Tibial nerve (tissue), 4 donors: ENCODE data around the gene NHLRC4. TPM values are rescaled to one million over a fixed set of nuclear protein-coding genes. Genes with fewer than 3 reads are reported as not detected.

ENCODE experiments used
- DNase-seq, 2 donors: peaks; one replicate each; pipeline ENCODE4 v3.0.0-alpha.2; 2019; ENCODE audit warnings: low spot score in 2 of 2
- H3K27ac ChIP-seq, 4 donors: fragments of 200-600 bp; sonication (generic) in 3 of 4; one replicate each; pipeline ENCODE4 v1.5.1; 2017 to 2019; ENCODE audit warnings: mild to moderate bottlenecking in 1 of 4
- H3K27me3 ChIP-seq, 2 donors: fragments of 200-600 bp; sonication (generic) in 1 of 2; one replicate each; pipeline versions ENCODE4 v1.5.1 to v1.6.0; 2017 to 2019
- H3K36me3 ChIP-seq, 3 donors: fragments of 200-600 bp; sonication (generic); one replicate each; pipeline ENCODE4 v1.5.1; 2018 to 2019
- H3K4me1 ChIP-seq, 4 donors: fragments of 200-600 bp; sonication (generic) in 3 of 4; one replicate each; pipeline ENCODE4 v1.5.1; 2017 to 2019
- H3K4me3 ChIP-seq, 4 donors: fragments of 200-600 bp; sonication (generic) in 3 of 4; one replicate each; pipeline ENCODE4 v1.5.1; 2017 to 2019; ENCODE audit warnings: mild to moderate bottlenecking in 1 of 4, moderate library complexity in 1 of 4
- H3K9me3 ChIP-seq, 4 donors: fragments of 200-600 bp; sonication (generic) in 3 of 4; one replicate each; pipeline ENCODE4 v1.5.1; 2017 to 2019
- CTCF ChIP-seq, 5 experiments: fragments of 200-600 bp in 3 of 5; fragments of 450-650 bp in 2 of 5; sonication (generic) in 3 of 5; IDR thresholded peaks; one replicate each; pipeline ENCODE4 v1.5.1; 2016 to 2019; ENCODE audit warnings: antibody characterized with exemption in 5 of 5, mild to moderate bottlenecking in 3 of 5, moderate library complexity in 2 of 5
- EP300 ChIP-seq, 2 donors: sonication (generic); formaldehyde crosslinking; IDR thresholded peaks; one replicate each; pipeline ENCODE4 v1.6.1; 2017; ENCODE audit warnings: antibody characterized with exemption in 2 of 2, mild to moderate bottlenecking in 1 of 2
- POLR2A ChIP-seq, 2 donors: fragments of 450-650 bp; IDR thresholded peaks; one replicate each; pipeline ENCODE4 v1.6.1; 2017; ENCODE audit warnings: antibody characterized with exemption in 2 of 2, mild to moderate bottlenecking in 2 of 2, moderate library complexity in 2 of 2
- WGBS, 2 donors: methylation state at CpG; one replicate each; pipeline ENCODE4 v1.1.5; 2018; 5-methylcytosine and 5-hydroxymethylcytosine counted together
- total RNA-seq, 4 donors: library from RNA; depleted of rRNA; stranded (reverse); fragments of >200 nt; gene quantifications; one replicate each; pipeline ENCODE4 v1.1.0, GENCODE V29; 2016

Gene NHLRC4
- total RNA-seq, 4 donors from 2014 or later: 0.98 to 5.2 (median 1.9) TPM

DNA sequence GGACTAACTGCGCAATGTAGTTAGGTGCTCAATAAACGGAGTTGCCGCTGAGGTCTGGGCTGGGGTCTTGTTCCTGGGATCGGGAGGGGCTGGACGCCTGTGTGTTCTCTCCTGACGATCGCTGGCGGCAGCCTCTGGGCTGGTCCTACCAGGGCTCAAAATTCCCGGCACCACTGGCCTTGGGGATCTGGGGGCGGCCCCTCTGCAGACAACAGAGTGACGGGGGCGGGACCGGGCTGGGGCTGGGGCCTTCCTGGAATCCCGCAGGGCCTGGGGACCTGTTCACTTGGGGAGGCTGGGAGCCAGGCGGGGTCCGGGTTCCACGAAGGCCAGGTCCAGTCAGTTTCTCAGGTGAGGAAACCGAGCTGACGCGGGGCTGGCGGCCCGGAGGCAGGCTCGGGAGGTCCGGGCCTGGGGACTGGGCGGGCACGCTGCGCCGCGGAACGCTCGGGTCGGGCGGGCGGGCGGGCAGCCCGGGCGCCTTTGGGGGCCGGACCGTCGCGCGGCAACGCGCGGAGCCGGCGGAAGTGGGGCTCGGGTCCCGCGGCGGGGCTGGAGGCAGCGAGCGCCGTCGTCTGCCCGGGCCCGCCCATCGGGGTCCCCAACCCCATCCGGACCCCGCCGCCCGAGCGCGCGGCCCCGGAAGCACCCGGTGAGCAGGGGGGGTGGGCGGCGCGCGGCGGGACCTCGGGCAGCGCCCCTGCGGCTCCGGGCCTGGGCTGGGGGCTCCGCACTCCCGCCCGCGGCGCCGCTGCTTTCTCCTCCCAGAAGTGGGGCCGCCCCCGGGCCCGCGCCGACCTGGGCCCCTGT is 2.8 kb downstream of the NHLRC4 start, which contains the start of gene PIGQ:
Gene PIGQ (plus strand): TSS at position 524 of the 810 bp plus-strand sequence. CDS start 4,107 bp downstream, outside the sequence.
- WGBS, 2 donors: 6% methylated on average over 13 to 14 of the region's 87 CpGs
- peak within 1 kb of the TSS; percentile 35 to 88 (median 83) for H3K27ac ChIP-seq
- DNase-seq: peak in 1 of 2 donors; percentile 46
- H3K9me3 ChIP-seq: no peaks in the 10 kb centered on the region
- peak within 1 kb of the TSS; percentile 52 to 90 (median 70) for H3K4me3 ChIP-seq
- peaks cover 0 to 24% (median 0%) of the 10 kb centered on the region in 3 donors for H3K36me3 ChIP-seq
- no peaks in the 10 kb centered on the region for H3K27me3 ChIP-seq
- peaks cover 0 to 68% (median 28%) of the 10 kb centered on the region in 4 donors for H3K4me1 ChIP-seq
- no peak for TF ChIP-seq EP300 (IDR thresholded peaks at IDR 0.05)
- TF ChIP-seq CTCF (IDR thresholded peaks at IDR 0.05): no peak
- TF ChIP-seq POLR2A (IDR thresholded peaks at IDR 0.05): no peak

- H3K27ac ChIP-seq: no peak overlapping the region
- H3K4me3 ChIP-seq: no peak overlapping the region
- H3K9me3 ChIP-seq: no peaks in the 10 kb centered on the region
- no peak for DNase-seq
- H3K27me3 ChIP-seq: no peaks in the 10 kb centered on the region
- WGBS, 2 donors: 57 to 70% methylated on average over 17 to 24 of the region's 27 CpGs
- peaks cover 0 to 35% (median 10%) of the 10 kb centered on the region in 4 donors for H3K4me1 ChIP-seq
- no peak for TF ChIP-seq CTCF (IDR thresholded peaks at IDR 0.05)
- TF ChIP-seq EP300 (IDR thresholded peaks at IDR 0.05): no peak
- no peak for TF ChIP-seq POLR2A (IDR thresholded peaks at IDR 0.05)
- peaks cover 0 to 52% (median 0%) of the 10 kb centered on the region in 3 donors for H3K36me3 ChIP-seq
These were observed 6.3 kb downstream of the NHLRC4 start for GRCh38 chr16:572865-573650.

DNA sequence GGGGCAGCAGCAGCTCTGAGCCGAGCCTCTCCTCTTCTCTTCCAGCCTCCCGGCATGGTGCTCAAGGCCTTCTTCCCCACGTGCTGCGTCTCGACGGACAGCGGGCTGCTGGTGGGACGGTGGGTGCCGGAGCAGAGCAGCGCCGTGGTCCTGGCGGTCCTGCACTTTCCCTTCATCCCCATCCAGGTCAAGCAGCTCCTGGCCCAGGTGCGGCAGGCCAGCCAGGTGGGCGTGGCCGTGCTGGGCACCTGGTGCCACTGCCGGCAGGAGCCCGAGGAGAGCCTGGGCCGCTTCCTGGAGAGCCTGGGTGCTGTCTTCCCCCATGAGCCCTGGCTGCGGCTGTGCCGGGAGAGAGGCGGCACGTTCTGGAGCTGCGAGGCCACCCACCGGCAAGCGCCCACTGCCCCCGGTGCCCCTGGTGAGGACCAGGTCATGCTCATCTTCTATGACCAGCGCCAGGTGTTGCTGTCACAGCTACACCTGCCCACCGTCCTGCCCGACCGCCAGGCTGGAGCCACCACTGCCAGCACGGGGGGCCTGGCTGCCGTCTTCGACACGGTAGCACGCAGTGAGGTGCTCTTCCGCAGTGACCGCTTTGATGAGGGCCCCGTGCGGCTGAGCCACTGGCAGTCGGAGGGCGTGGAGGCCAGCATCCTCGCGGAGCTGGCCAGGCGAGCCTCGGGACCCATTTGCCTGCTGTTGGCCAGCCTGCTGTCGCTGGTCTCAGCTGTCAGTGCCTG is 7.4 kb downstream of the NHLRC4 start:
- TF ChIP-seq POLR2A (IDR thresholded peaks at IDR 0.05): no peak
- TF ChIP-seq EP300 (IDR thresholded peaks at IDR 0.05): no peak
- no peak for TF ChIP-seq CTCF (IDR thresholded peaks at IDR 0.05)
- no peak for DNase-seq
- Histone ChIP-seq H3K36me3 (peaks cover 0 to 54% (median 0%) of the 10 kb centered on the region in 3 donors), H3K4me1 (peaks cover 0 to 31% (median 3%) of the 10 kb centered on the region in 4 donors), H3K9me3 (no peaks in the 10 kb centered on the region), H3K4me3 (no peak overlapping the region), H3K27me3 (no peaks in the 10 kb centered on the region), H3K27ac (no peak overlapping the region)
- 92 to 93% methylated on average over 22 to 24 of the region's 46 CpGs for WGBS, 2 donors

DNA sequence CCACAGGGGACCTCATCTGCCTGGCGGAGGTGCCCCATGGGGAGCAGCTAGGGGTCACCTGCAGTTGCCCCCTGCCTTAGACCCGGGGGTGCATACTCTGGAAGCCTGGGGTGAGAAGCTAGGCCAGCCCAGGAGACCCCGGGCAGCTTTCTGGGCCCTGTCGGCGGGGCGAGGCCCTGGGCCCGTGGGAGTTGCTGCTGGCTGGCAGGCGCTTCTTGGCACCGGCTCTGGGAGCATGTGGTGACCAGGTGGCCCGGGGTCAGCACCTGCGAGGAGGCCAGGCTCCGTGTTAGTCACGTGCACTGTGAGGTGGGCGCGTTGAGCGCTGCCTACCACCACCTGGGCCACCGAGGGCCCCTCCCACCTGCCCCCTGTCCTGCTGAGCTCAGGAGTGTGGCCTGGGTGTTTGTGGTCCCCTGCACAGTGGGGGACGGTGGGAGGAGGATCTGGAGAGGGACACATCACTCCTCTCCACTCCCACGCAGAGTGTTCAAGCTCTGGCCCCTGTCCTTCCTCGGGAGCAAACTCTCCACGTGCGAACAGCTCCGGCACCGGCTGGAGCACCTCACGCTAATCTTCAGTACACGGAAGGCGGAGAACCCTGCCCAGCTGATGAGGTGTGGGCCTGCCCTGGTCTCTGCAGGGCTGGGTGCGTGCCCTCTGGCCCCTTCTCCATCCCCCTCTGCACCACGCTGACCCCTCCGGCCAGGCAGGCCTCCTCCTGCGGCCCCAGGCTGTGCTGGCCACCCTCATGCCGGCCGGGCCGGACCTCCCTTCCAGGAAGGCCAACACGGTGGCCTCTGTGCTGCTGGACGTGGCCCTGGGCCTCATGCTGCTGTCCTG is 8.8 kb downstream of the NHLRC4 start:
- Histone ChIP-seq H3K36me3 (peaks cover 0 to 63% (median 0%) of the 10 kb centered on the region in 3 donors), H3K4me3 (no peak overlapping the region), H3K4me1 (peaks cover 0 to 26% (median 0%) of the 10 kb centered on the region in 4 donors), H3K27ac (no peak overlapping the region), H3K9me3 (no peaks in the 10 kb centered on the region), H3K27me3 (no peaks in the 10 kb centered on the region)
- TF ChIP-seq POLR2A (IDR thresholded peaks at IDR 0.05): no peak
- TF ChIP-seq EP300 (IDR thresholded peaks at IDR 0.05): no peak
- no peak for TF ChIP-seq CTCF (IDR thresholded peaks at IDR 0.05)
- WGBS, 2 donors: 76 to 86% methylated on average over 9 to 33 of the region's 36 CpGs
- DNase-seq: no peak
